GM23338 (cell line): ENCODE measurements around the gene GPRC5D. TPM values are rescaled to one million over a fixed set of nuclear protein-coding genes. Genes with fewer than 3 reads are reported as not detected.

Experiments
- ATAC-seq: fragments of 200-7000 bp; cut with Tn5 transposase; 3 replicates; pipeline ENCODE4 v1.9.1; 2020
- DNase-seq: peaks from one replicate; pipeline ENCODE4 v3.0.0-alpha.2; 2015; ENCODE audit warnings: low spot score
- H2AFZ ChIP-seq: fragments of 200-600 bp; sonication (generic); 2 replicates; pipeline ENCODE4 v1.8.0; 2016; ENCODE audit warnings: antibody characterized with exemption, mild to moderate bottlenecking, moderate library complexity
- H3F3A ChIP-seq: fragments of 200-600 bp; sonication (generic); replicated peaks from 2 replicates; pipeline ENCODE4 v1.8.0; 2017; ENCODE audit warnings: antibody characterized with exemption, mixed run types, low read depth
- H3K27ac ChIP-seq: fragments of 200-600 bp; sonication (generic); 2 replicates; pipeline ENCODE4 v1.6.1; 2016; ENCODE audit warnings: low read depth
- H3K27me3 ChIP-seq: fragments of 200-600 bp; sonication (generic); 2 replicates; pipeline ENCODE4 v1.8.0; 2016; ENCODE audit warnings: mild to moderate bottlenecking, mixed run types, moderate library complexity; ENCODE audit not compliant: insufficient read depth
- H3K36me3 ChIP-seq: fragments of 200-600 bp; sonication (generic); 2 replicates; pipeline ENCODE4 v1.8.0; 2016; ENCODE audit warnings: mild to moderate bottlenecking; ENCODE audit not compliant: insufficient read depth
- H3K4me1 ChIP-seq: fragments of 200-600 bp; sonication (generic); 2 replicates; pipeline ENCODE4 v1.8.0; 2016; ENCODE audit warnings: mild to moderate bottlenecking, moderate library complexity; ENCODE audit not compliant: insufficient read depth
- H3K4me2 ChIP-seq: fragments of 200-600 bp; sonication (generic); 2 replicates; pipeline ENCODE4 v1.7.1; 2017; ENCODE audit warnings: mixed run types
- H3K4me3 ChIP-seq: fragments of 200-600 bp; sonication (generic); 2 replicates; pipeline ENCODE4 v1.6.1; 2016; ENCODE audit warnings: mixed run types
- H3K79me2 ChIP-seq: fragments of 200-600 bp; sonication (generic); replicated peaks from 2 replicates; pipeline ENCODE4 v1.8.0; 2017; ENCODE audit warnings: mild to moderate bottlenecking; ENCODE audit not compliant: insufficient read depth
- H3K9me2 ChIP-seq: fragments of 200-600 bp; sonication (generic); 2 replicates; pipeline ENCODE4 v1.8.0; 2017; ENCODE audit not compliant: insufficient read depth
- H4K20me1 ChIP-seq: fragments of 200-600 bp; sonication (generic); replicated peaks from 2 replicates; pipeline ENCODE4 v1.8.0; 2017; ENCODE audit warnings: mild to moderate bottlenecking; ENCODE audit not compliant: insufficient read depth
- H3K27ac Mint-ChIP-seq: 2 replicates; pipeline ENCODE4 v1.8.0; 2020; ENCODE audit warnings: inconsistent platforms, mild to moderate bottlenecking, moderate library complexity, mixed read lengths
- H3K27me3 Mint-ChIP-seq: 3 replicates; pipeline ENCODE4 v1.8.0; 2022; ENCODE audit warnings: low read depth, mild to moderate bottlenecking, moderate library complexity, mixed read lengths, inconsistent platforms; ENCODE audit not compliant: insufficient read depth, poor library complexity
- H3K36me3 Mint-ChIP-seq: 3 replicates; pipeline ENCODE4 v1.8.0; 2021; ENCODE audit warnings: low read depth, mild to moderate bottlenecking, inconsistent platforms, moderate library complexity, mixed read lengths
- H3K4me1 Mint-ChIP-seq: 3 replicates; pipeline ENCODE4 v1.8.0; 2020; ENCODE audit warnings: mild to moderate bottlenecking, inconsistent platforms, mixed read lengths
- H3K4me3 Mint-ChIP-seq: 3 replicates; pipeline ENCODE4 v1.8.0; 2021; ENCODE audit warnings: moderate library complexity, mild to moderate bottlenecking, inconsistent platforms, mixed read lengths
- H3K9me3 Mint-ChIP-seq: 3 replicates; pipeline ENCODE4 v1.8.0; 2020; ENCODE audit warnings: moderate library complexity, mild to moderate bottlenecking, inconsistent platforms, mixed read lengths
- EZH2 ChIP-seq: fragments of 200-600 bp; sonication (generic); IDR thresholded peaks from one replicate; pipeline ENCODE4 v1.8.0; 2017; ENCODE audit warnings: antibody characterized with exemption, mild to moderate bottlenecking, low read depth; ENCODE audit not compliant: unreplicated experiment
- NANOG ChIP-seq: IDR thresholded peaks from 2 replicates; pipeline ENCODE4 v1.6.1; 2016; ENCODE audit warnings: antibody characterized with exemption, borderline replicate concordance
- POLR2AphosphoS5 ChIP-seq: IDR thresholded peaks from 2 replicates; pipeline ENCODE4 v1.6.1; 2016; ENCODE audit warnings: antibody characterized with exemption, low read depth
- STAT1 ChIP-seq: IDR thresholded peaks from one replicate; pipeline ENCODE4 v1.6.1; 2016; ENCODE audit warnings: antibody characterized with exemption; ENCODE audit not compliant: unreplicated experiment
- ZNF114 ChIP-seq: fragments of 250-450 bp; sonication (Bioruptor Pico); IDR thresholded peaks from 2 replicates; pipeline ENCODE4 v1.5.0; 2020; ENCODE audit warnings: mild to moderate bottlenecking, moderate library complexity
- polyA plus RNA-seq: library from polyadenylated mRNA; unstranded; fragments of >200 nt; fragmentation: Nextera tagmentation; extraction: Ambion mirVana; gene quantifications from 2 replicates; pipeline ENCODE4 v1.2.1, GENCODE V29; 2016
- total RNA-seq: library from RNA; depleted of rRNA; stranded (reverse); fragments of >200 nt; shearing (Covaris generic); gene quantifications from 2 replicates; pipeline ENCODE4 v1.2.3, GENCODE V29; 2014
- TF ChIP-seq, protein P1 (sequence below): IDR thresholded peaks from one replicate; pipeline ENCODE4 v1.6.1; 2018; ENCODE audit warnings: antibody characterized with exemption; ENCODE audit not compliant: unreplicated experiment
- TF ChIP-seq, protein P2 (sequence below), 2 experiments: fragments of 200-600 bp in 1 of 2; sonication (generic) in 1 of 2; conservative IDR thresholded peaks; 2 replicates each; pipeline versions ENCODE4 v1.5.1 to v1.6.1; 2016 to 2017; ENCODE audit warnings: antibody characterized with exemption in 2 of 2, low read depth in 2 of 2, mild to moderate bottlenecking in 2 of 2, moderate library complexity in 1 of 2
- TF ChIP-seq, protein P3 (sequence below): fragments of 250-450 bp; sonication (Bioruptor Pico); IDR thresholded peaks from 2 replicates; pipeline ENCODE4 v1.5.0; 2020; ENCODE audit warnings: mild to moderate bottlenecking, moderate library complexity

Gene GPRC5D
- total and polyA plus RNA-seq, 2 experiments from 2014 or later = not detected

DNA sequence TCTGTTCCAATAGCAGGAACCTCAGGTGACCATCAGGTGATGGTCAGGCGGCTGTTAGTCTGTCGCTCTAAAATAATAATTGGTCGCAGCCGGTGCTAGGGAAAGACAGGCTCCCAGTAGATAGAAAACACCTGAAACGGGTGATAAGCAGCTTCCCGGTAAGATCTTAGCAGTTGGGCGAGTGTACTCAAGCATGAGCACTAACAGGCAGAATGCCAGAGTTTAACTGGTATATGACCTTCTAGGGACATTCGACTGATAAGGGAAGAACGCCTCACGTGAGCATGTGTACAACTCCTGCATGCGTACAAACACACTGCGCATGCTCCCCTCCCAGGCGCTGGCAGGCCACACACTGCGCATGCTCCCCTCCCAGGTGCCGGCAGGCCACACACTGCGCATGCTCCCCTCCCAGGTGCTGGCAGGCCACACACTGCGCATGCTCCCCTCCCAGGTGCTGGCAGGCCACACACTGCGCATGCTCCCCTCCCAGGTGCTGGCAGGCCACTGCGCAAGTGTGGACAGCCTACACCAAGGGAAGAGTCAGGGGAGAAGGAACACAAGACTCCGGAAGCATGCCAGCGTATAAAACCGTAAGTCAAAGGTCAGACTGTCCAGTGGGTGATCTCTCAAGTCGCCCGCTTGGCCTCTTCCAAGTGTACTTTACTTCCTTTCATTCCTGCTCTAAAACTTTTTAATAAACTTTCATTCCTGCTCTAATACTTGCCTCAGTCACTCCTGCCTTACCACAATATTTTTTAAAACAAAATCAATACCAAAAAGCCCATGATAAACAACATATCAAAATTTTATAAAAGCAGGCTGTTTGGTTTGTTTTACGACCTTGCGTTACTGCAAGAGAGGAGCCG lies 24.5 kb downstream of the GPRC5D start:
- no peaks in the 10 kb centered on the region for H3K9me2 ChIP-seq
- TF ChIP-seq EZH2 = no peak
- TF ChIP-seq ZNF114 (CRISPR knock-in tag) = no peak
- no peak for TF ChIP-seq STAT1
- TF ChIP-seq, protein P1, sequence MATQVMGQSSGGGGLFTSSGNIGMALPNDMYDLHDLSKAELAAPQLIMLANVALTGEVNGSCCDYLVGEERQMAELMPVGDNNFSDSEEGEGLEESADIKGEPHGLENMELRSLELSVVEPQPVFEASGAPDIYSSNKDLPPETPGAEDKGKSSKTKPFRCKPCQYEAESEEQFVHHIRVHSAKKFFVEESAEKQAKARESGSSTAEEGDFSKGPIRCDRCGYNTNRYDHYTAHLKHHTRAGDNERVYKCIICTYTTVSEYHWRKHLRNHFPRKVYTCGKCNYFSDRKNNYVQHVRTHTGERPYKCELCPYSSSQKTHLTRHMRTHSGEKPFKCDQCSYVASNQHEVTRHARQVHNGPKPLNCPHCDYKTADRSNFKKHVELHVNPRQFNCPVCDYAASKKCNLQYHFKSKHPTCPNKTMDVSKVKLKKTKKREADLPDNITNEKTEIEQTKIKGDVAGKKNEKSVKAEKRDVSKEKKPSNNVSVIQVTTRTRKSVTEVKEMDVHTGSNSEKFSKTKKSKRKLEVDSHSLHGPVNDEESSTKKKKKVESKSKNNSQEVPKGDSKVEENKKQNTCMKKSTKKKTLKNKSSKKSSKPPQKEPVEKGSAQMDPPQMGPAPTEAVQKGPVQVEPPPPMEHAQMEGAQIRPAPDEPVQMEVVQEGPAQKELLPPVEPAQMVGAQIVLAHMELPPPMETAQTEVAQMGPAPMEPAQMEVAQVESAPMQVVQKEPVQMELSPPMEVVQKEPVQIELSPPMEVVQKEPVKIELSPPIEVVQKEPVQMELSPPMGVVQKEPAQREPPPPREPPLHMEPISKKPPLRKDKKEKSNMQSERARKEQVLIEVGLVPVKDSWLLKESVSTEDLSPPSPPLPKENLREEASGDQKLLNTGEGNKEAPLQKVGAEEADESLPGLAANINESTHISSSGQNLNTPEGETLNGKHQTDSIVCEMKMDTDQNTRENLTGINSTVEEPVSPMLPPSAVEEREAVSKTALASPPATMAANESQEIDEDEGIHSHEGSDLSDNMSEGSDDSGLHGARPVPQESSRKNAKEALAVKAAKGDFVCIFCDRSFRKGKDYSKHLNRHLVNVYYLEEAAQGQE = no peak
- no peak for TF ChIP-seq NANOG
- peak; percentile 78 for ATAC-seq
- Mint-ChIP-seq H3K36me3 (peaks cover 2% of the 10 kb centered on the region; the same call in 1 of the 3 replicates), H3K9me3 (no peaks in the 10 kb centered on the region), H3K4me1 (peaks cover under 1% of the 10 kb centered on the region; the same call in 2 of the 3 replicates), H3K4me3 (peak overlapping the region; percentile 66), H3K27ac (no peak overlapping the region), H3K27me3 (peaks cover 4% of the 10 kb centered on the region)
- DNase-seq = no peak
- no peaks in the 10 kb centered on the region for H3F3A ChIP-seq
- H3K4me3 ChIP-seq = no peak overlapping the region
- H3K27ac ChIP-seq = no peak overlapping the region
- no peaks in the 10 kb centered on the region for H3K36me3 ChIP-seq
- no peak overlapping the region for H3K4me2 ChIP-seq
- H3K79me2 ChIP-seq = no peaks in the 10 kb centered on the region
- H3K4me1 ChIP-seq = peaks cover 4% of the 10 kb centered on the region; the same call in 1 of the 2 replicates
- no peaks in the 10 kb centered on the region for H4K20me1 ChIP-seq
- H2AFZ ChIP-seq = no peak overlapping the region
- no peaks in the 10 kb centered on the region for H3K27me3 ChIP-seq

DNA sequence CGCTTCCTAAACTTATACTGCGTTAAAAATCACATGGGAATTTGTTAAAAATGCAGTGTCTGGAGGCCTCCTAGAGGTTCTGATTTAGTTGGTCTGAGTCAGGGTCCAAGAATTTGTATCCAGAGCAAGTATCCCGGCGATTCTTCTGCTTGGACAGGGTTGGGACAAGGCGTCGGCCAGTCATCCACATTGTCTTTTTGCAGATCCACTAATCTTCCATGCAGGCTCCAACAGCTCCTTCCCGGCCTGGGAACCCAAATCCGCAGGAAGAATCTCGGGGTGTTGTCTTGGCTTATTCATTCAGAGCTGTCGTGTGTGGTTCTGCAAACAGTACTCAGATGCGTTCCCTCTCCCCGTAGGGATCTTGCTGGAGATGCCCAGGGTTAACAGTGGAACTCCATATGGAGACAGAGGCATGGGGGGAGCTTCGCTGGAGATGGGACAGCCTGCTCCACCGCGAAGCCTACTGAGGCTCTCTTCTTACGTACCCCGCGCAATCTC lies 25.3 kb downstream of the GPRC5D start:
- ATAC-seq (no peak), DNase-seq (no peak)
- H3K4me3 ChIP-seq = no peak overlapping the region
- H3K36me3 ChIP-seq = no peaks in the 10 kb centered on the region
- H3K27ac Mint-ChIP-seq = no peak overlapping the region
- no peak overlapping the region for H3K27ac ChIP-seq
- no peaks in the 10 kb centered on the region for H3K27me3 ChIP-seq
- H3K36me3 Mint-ChIP-seq = peaks cover 2% of the 10 kb centered on the region; the same call in 1 of the 3 replicates
- H4K20me1 ChIP-seq = no peaks in the 10 kb centered on the region
- no peaks in the 10 kb centered on the region for H3K9me2 ChIP-seq
- peaks cover 7% of the 10 kb centered on the region for H3K4me1 Mint-ChIP-seq
- H3K4me2 ChIP-seq = no peak overlapping the region
- H3K9me3 Mint-ChIP-seq = no peaks in the 10 kb centered on the region
- H3F3A ChIP-seq = no peaks in the 10 kb centered on the region
- 0 out of 2 replicates have a peak overlapping the region, but pooled peaks have one; percentile 69 for H2AFZ ChIP-seq
- no peak overlapping the region for H3K4me3 Mint-ChIP-seq
- H3K4me1 ChIP-seq = peaks cover 8% of the 10 kb centered on the region
- H3K27me3 Mint-ChIP-seq = peaks cover 6% of the 10 kb centered on the region
- H3K79me2 ChIP-seq = no peaks in the 10 kb centered on the region
- TF ChIP-seq NANOG = no peak
- TF ChIP-seq, protein P2, sequence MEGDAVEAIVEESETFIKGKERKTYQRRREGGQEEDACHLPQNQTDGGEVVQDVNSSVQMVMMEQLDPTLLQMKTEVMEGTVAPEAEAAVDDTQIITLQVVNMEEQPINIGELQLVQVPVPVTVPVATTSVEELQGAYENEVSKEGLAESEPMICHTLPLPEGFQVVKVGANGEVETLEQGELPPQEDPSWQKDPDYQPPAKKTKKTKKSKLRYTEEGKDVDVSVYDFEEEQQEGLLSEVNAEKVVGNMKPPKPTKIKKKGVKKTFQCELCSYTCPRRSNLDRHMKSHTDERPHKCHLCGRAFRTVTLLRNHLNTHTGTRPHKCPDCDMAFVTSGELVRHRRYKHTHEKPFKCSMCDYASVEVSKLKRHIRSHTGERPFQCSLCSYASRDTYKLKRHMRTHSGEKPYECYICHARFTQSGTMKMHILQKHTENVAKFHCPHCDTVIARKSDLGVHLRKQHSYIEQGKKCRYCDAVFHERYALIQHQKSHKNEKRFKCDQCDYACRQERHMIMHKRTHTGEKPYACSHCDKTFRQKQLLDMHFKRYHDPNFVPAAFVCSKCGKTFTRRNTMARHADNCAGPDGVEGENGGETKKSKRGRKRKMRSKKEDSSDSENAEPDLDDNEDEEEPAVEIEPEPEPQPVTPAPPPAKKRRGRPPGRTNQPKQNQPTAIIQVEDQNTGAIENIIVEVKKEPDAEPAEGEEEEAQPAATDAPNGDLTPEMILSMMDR (conservative IDR thresholded peaks at IDR 0.05; ENCODE audit: low read depth in 2 of 2) = no peak
- TF ChIP-seq, protein P3, sequence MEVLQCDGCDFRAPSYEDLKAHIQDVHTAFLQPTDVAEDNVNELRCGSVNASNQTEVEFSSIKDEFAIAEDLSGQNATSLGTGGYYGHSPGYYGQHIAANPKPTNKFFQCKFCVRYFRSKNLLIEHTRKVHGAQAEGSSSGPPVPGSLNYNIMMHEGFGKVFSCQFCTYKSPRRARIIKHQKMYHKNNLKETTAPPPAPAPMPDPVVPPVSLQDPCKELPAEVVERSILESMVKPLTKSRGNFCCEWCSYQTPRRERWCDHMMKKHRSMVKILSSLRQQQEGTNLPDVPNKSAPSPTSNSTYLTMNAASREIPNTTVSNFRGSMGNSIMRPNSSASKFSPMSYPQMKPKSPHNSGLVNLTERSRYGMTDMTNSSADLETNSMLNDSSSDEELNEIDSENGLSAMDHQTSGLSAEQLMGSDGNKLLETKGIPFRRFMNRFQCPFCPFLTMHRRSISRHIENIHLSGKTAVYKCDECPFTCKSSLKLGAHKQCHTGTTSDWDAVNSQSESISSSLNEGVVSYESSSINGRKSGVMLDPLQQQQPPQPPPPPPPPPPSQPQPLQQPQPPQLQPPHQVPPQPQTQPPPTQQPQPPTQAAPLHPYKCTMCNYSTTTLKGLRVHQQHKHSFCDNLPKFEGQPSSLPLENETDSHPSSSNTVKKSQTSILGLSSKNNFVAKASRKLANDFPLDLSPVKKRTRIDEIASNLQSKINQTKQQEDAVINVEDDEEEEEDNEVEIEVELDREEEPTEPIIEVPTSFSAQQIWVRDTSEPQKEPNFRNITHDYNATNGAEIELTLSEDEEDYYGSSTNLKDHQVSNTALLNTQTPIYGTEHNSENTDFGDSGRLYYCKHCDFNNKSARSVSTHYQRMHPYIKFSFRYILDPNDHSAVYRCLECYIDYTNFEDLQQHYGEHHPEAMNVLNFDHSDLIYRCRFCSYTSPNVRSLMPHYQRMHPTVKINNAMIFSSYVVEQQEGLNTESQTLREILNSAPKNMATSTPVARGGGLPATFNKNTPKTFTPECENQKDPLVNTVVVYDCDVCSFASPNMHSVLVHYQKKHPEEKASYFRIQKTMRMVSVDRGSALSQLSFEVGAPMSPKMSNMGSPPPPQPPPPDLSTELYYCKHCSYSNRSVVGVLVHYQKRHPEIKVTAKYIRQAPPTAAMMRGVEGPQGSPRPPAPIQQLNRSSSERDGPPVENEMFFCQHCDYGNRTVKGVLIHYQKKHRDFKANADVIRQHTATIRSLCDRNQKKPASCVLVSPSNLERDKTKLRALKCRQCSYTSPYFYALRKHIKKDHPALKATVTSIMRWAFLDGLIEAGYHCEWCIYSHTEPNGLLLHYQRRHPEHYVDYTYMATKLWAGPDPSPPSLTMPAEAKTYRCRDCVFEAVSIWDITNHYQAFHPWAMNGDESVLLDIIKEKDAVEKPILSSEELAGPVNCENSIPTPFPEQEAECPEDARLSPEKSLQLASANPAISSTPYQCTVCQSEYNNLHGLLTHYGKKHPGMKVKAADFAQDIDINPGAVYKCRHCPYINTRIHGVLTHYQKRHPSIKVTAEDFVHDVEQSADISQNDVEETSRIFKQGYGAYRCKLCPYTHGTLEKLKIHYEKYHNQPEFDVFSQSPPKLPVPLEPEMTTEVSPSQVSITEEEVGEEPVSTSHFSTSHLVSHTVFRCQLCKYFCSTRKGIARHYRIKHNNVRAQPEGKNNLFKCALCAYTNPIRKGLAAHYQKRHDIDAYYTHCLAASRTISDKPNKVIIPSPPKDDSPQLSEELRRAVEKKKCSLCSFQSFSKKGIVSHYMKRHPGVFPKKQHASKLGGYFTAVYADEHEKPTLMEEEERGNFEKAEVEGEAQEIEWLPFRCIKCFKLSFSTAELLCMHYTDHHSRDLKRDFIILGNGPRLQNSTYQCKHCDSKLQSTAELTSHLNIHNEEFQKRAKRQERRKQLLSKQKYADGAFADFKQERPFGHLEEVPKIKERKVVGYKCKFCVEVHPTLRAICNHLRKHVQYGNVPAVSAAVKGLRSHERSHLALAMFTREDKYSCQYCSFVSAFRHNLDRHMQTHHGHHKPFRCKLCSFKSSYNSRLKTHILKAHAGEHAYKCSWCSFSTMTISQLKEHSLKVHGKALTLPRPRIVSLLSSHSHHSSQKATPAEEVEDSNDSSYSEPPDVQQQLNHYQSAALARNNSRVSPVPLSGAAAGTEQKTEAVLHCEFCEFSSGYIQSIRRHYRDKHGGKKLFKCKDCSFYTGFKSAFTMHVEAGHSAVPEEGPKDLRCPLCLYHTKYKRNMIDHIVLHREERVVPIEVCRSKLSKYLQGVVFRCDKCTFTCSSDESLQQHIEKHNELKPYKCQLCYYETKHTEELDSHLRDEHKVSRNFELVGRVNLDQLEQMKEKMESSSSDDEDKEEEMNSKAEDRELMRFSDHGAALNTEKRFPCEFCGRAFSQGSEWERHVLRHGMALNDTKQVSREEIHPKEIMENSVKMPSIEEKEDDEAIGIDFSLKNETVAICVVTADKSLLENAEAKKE (CRISPR knock-in tag) = no peak
- TF ChIP-seq POLR2AphosphoS5 = no peak
- TF ChIP-seq STAT1 = no peak
- no peak for TF ChIP-seq ZNF114 (CRISPR knock-in tag)
- TF ChIP-seq EZH2 = no peak
